Gastrocnemius medialis (tissue), 4 donors: Measurements from ENCODE around the gene CHST7.

Experiments used
- POLR2A ChIP-seq, 2 donors: fragments of 450-650 bp; IDR thresholded peaks; one replicate each; pipeline ENCODE4 v1.6.1; 2017; ENCODE audit warnings: antibody characterized with exemption in 2 of 2, mild to moderate bottlenecking in 2 of 2, moderate library complexity in 2 of 2
- TF ChIP-seq, protein P1 (sequence below), 5 experiments: fragments of 450-650 bp in 3 of 5; fragments of 200-600 bp in 2 of 5; sonication (generic) in 2 of 5; IDR thresholded peaks in 4 of 5; conservative IDR thresholded peaks in 1 of 5; 1 replicate in 4 of 5; 2 replicates in 1 of 5; pipeline ENCODE4 v1.5.1; 2016 to 2019; ENCODE audit warnings: antibody characterized with exemption in 5 of 5, mild to moderate bottlenecking in 3 of 5, moderate library complexity in 3 of 5

DNA sequence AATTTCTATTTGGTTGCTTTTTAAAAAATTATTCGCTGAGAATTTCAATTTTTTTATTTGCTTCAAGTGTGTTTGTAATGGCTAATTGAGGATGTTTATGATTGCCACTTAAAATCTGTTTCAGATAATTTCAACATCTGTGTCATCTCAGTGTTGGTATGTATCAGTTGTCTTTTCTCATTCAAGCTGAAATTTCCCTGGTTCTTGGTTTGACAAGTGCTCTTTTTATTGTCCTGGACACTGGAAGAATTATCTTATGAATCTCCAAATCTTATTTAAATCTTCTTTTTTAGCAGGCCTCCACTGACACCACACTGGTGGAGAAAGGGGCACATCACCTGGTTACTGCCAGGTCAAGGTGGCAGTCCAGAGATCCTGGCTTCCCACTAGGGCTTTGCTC lies 21.5 kb downstream of the CHST7 start:
- TF ChIP-seq, protein P1, sequence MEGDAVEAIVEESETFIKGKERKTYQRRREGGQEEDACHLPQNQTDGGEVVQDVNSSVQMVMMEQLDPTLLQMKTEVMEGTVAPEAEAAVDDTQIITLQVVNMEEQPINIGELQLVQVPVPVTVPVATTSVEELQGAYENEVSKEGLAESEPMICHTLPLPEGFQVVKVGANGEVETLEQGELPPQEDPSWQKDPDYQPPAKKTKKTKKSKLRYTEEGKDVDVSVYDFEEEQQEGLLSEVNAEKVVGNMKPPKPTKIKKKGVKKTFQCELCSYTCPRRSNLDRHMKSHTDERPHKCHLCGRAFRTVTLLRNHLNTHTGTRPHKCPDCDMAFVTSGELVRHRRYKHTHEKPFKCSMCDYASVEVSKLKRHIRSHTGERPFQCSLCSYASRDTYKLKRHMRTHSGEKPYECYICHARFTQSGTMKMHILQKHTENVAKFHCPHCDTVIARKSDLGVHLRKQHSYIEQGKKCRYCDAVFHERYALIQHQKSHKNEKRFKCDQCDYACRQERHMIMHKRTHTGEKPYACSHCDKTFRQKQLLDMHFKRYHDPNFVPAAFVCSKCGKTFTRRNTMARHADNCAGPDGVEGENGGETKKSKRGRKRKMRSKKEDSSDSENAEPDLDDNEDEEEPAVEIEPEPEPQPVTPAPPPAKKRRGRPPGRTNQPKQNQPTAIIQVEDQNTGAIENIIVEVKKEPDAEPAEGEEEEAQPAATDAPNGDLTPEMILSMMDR (IDR thresholded peaks at IDR 0.05 in 4 of 5, conservative IDR thresholded peaks at IDR 0.05 in 1 of 5) = no peak
- no peak for TF ChIP-seq POLR2A (IDR thresholded peaks at IDR 0.05)
